CD4-positive, alpha-beta T cell (primary cell): ENCODE measurements around the gene DUSP9. TPM values are rescaled to one million over a fixed set of nuclear protein-coding genes. Genes with fewer than 3 reads are reported as not detected.
A peak's percentile ranks its signal among the peaks of the same experiment; 100 is the strongest.
"Not testable (repeated sequence)": the region's sequence is repeated elsewhere in the genome, so short reads cannot be mapped to it uniquely, and the experiment has no call there.

Experiments
- ATAC-seq: fragments of 200-7000 bp; cut with Tn5 transposase; one replicate; pipeline ENCODE4 v1.10.0; 2022; ENCODE audit warnings: mild to moderate bottlenecking; ENCODE audit not compliant: poor library complexity
- CTCF ChIA-PET: fragments of 350-600 bp; sonication (Branson Sonifier 250); formaldehyde crosslinking; loops from one replicate; lab custom pipeline; 2021; ENCODE audit warnings: antibody characterized with exemption, inconsistent platforms; lab: Charles Lee
- POLR2A ChIA-PET: fragments of 350-600 bp; sonication (Branson Sonifier 250); formaldehyde crosslinking; loops from one replicate; lab custom pipeline; 2021; ENCODE audit warnings: antibody characterized with exemption, inconsistent platforms; lab: Charles Lee
- DNase-seq, 14 experiments: peaks; one replicate each; pipeline ENCODE4 v3.0.0-alpha.2; 2013 to 2020; ENCODE audit warnings: mixed read lengths in 2 of 14
- H3K27ac ChIP-seq, 2 donors: one replicate each; pipeline versions ENCODE4 v1.5.1 to v1.7.0; 2013; ENCODE audit warnings: low read length in 2 of 2, low read depth in 1 of 2, mild to moderate bottlenecking in 1 of 2
- H3K27me3 ChIP-seq, 2 experiments: 1 replicate in 1 of 2; 2 replicates in 1 of 2; pipeline versions ENCODE4 v1.6.1 to v1.7.0; 2013; ENCODE audit warnings: low read length in 2 of 2, control low read depth in 1 of 2, mild to moderate bottlenecking in 1 of 2, moderate library complexity in 1 of 2; ENCODE audit not compliant: insufficient read depth in 2 of 2, control insufficient read depth in 1 of 2
- H3K36me3 ChIP-seq: one replicate; pipeline ENCODE4 v1.6.1; 2013; ENCODE audit warnings: low read length, control low read depth; ENCODE audit not compliant: insufficient read depth
- H3K4me1 ChIP-seq: one replicate; pipeline ENCODE4 v1.6.1; 2013; ENCODE audit warnings: low read length, control low read depth; ENCODE audit not compliant: insufficient read depth
- H3K4me3 ChIP-seq: one replicate; pipeline ENCODE4 v1.5.1; 2013; ENCODE audit warnings: mild to moderate bottlenecking, low read length, moderate library complexity
- H3K9me3 ChIP-seq, 2 experiments: 1 replicate in 1 of 2; 2 replicates in 1 of 2; pipeline versions ENCODE4 v1.6.1 to v1.7.0; 2013; ENCODE audit warnings: low read length in 2 of 2, mild to moderate bottlenecking in 2 of 2, control low read depth in 1 of 2, moderate library complexity in 1 of 2; ENCODE audit not compliant: control insufficient read depth in 1 of 2, insufficient read depth in 1 of 2
- H3K27ac Mint-ChIP-seq: one replicate; pipeline ENCODE4 v1.8.0; 2020; ENCODE audit warnings: mixed read lengths
- H3K27me3 Mint-ChIP-seq: one replicate; pipeline ENCODE4 v1.8.0; 2021; ENCODE audit warnings: mixed read lengths
- H3K36me3 Mint-ChIP-seq: one replicate; pipeline ENCODE4 v1.8.0; 2021; ENCODE audit warnings: low read depth, mixed read lengths
- H3K4me1 Mint-ChIP-seq: one replicate; pipeline ENCODE4 v1.8.0; 2021; ENCODE audit warnings: low read depth, mixed read lengths
- H3K4me3 Mint-ChIP-seq: one replicate; pipeline ENCODE4 v1.8.0; 2020; ENCODE audit warnings: mild to moderate bottlenecking, mixed read lengths
- H3K9me3 Mint-ChIP-seq: one replicate; pipeline ENCODE4 v1.8.0; 2020; ENCODE audit warnings: mixed read lengths
- CTCF ChIP-seq: fragments of 200-600 bp; IDR thresholded peaks from one replicate; pipeline ENCODE4 v1.8.0; 2022; ENCODE audit warnings: antibody characterized with exemption, mild to moderate bottlenecking
- intact Hi-C, 2 experiments: fragments of 100-400 bp; cut with DNase I in 1 of 2; cut with micrococcal nuclease in 1 of 2; formaldehyde crosslinking; loops; one replicate each; pipeline versions ENCODE4 v1.15.1 to v1.9.0; 2023 to 2025; cut with DNase I, micrococcal nuclease
- total RNA-seq, 174 experiments: library from RNA in 2 of 174; stranded (reverse) in 2 of 174; gene quantifications; one replicate each; pipeline ENCODE4 v1.2.3 and lab custom pipeline; 2021 to 2026

DUSP9 gene
- total RNA-seq, 2 experiments from 2014 or later, result not detected

- no peak for DNase-seq
- Mint-ChIP-seq H3K4me1 (peaks cover 45% of the 10 kb centered on the region), H3K4me3 (peak overlapping the region; percentile 63), H3K36me3 (peaks cover 6% of the 10 kb centered on the region), H3K9me3 (no peaks in the 10 kb centered on the region), H3K27ac (no peak overlapping the region), H3K27me3 (no peaks in the 10 kb centered on the region)
- intact Hi-C loops, result loop anchor here in 1 of 2 experiments (5.0 kb wide), 2 partner anchors 121 to 659 kb away; partner anchors contain the start of genes ABCD1 and BCAP31
- CTCF ChIA-PET, result interaction anchor here (1.5 kb wide), 1 partner anchor 62 kb away, joined by 4 read pairs; no protein-coding TSS in a partner anchor
- ATAC-seq, result no peak
- peaks cover 42% of the 10 kb centered on the region for H3K4me1 ChIP-seq
- POLR2A ChIA-PET, result no interaction called here
- H3K27ac ChIP-seq, result no peak overlapping the region
- TF ChIP-seq CTCF, result no peak
- no peak overlapping the region for H3K4me3 ChIP-seq
- H3K27me3 ChIP-seq, result no peaks in the 10 kb centered on the region
- peaks cover 4% of the 10 kb centered on the region for H3K36me3 ChIP-seq
- no peaks in the 10 kb centered on the region for H3K9me3 ChIP-seq
These were observed 45.4 kb upstream of the DUSP9 start for GRCh38 chrX:153601511-153602110.

- intact Hi-C loops, result loop anchor here in 1 of 2 experiments (5.0 kb wide), 2 partner anchors 120 to 660 kb away; partner anchors contain the start of genes ABCD1 and BCAP31
- TF ChIP-seq CTCF, result no peak
- Histone ChIP-seq H3K4me3 (no peak overlapping the region), H3K9me3 (no peaks in the 10 kb centered on the region), H3K4me1 (peaks cover 33% of the 10 kb centered on the region), H3K27me3 (no peaks in the 10 kb centered on the region), H3K36me3 (no peaks in the 10 kb centered on the region), H3K27ac (no peak overlapping the region)
- ChIA-PET CTCF (no interaction called here), POLR2A (no interaction called here)
- H3K36me3 Mint-ChIP-seq, result no peaks in the 10 kb centered on the region
- H3K9me3 Mint-ChIP-seq, result no peaks in the 10 kb centered on the region
- H3K4me1 Mint-ChIP-seq, result peaks cover 38% of the 10 kb centered on the region
- no peaks in the 10 kb centered on the region for H3K27me3 Mint-ChIP-seq
- H3K27ac Mint-ChIP-seq, result no peak overlapping the region
- ATAC-seq (no peak), DNase-seq (no peak)
- H3K4me3 Mint-ChIP-seq, result no peak overlapping the region
These were observed 44.4 kb upstream of the DUSP9 start for GRCh38 chrX:153602601-153603000.

- H3K4me3 ChIP-seq, result no peak overlapping the region
- H3K36me3 ChIP-seq, result no peaks in the 10 kb centered on the region
- intact Hi-C loops, result loop anchor here in 1 of 2 experiments (5.0 kb wide), 2 partner anchors 119 to 661 kb away; partner anchors contain the start of genes ABCD1 and BCAP31
- ChIA-PET POLR2A (no interaction called here), CTCF (no interaction called here)
- DNase-seq (no peak), ATAC-seq (no peak)
- Mint-ChIP-seq H3K36me3 (no peaks in the 10 kb centered on the region), H3K9me3 (no peaks in the 10 kb centered on the region), H3K4me3 (no peak overlapping the region), H3K4me1 (peaks cover 32% of the 10 kb centered on the region), H3K27me3 (no peaks in the 10 kb centered on the region), H3K27ac (no peak overlapping the region)
- no peaks in the 10 kb centered on the region for H3K27me3 ChIP-seq
- H3K9me3 ChIP-seq, result no peaks in the 10 kb centered on the region
- H3K27ac ChIP-seq, result no peak overlapping the region
- TF ChIP-seq CTCF, result no peak
- H3K4me1 ChIP-seq, result peaks cover 28% of the 10 kb centered on the region
These were observed 43.8 kb upstream of the DUSP9 start for GRCh38 chrX:153603131-153603656.

GRCh38 chrX:153604666-153605380 is 42.2 kb upstream of the DUSP9 start:
- not testable (repeated sequence) for H3K4me3 Mint-ChIP-seq, H3K27me3 Mint-ChIP-seq

More at GRCh38 chrX:153604666-153605380, 42.2 kb upstream of the DUSP9 start:
- H3K36me3 Mint-ChIP-seq, H3K9me3 Mint-ChIP-seq, ATAC-seq, H3K9me3 ChIP-seq, H3K4me3 ChIP-seq, H3K36me3 ChIP-seq, POLR2A ChIA-PET, DNase-seq, H3K27ac ChIP-seq, H3K27ac Mint-ChIP-seq, H3K27me3 ChIP-seq: not testable (repeated sequence)
- peaks cover 30% of the 10 kb centered on the region for H3K4me1 Mint-ChIP-seq
- intact Hi-C loops, result loop anchor here in 1 of 2 experiments (5.0 kb wide), 3 partner anchors 53 to 663 kb away; partner anchors contain the start of genes ABCD1 and BCAP31
- CTCF ChIA-PET, result interaction anchor here (1.2 kb wide), 1 partner anchor 66 kb away, joined by 3 read pairs; no protein-coding TSS in a partner anchor
- H3K4me1 ChIP-seq, result peaks cover 28% of the 10 kb centered on the region
